ENCODE measurements around the gene PROS1. TPM values are rescaled to one million over a fixed set of nuclear protein-coding genes. Genes with fewer than 3 reads are reported as not detected.

The PROS1 gene
- polyA plus RNA-seq, 1 of the 3 experiments (the other 2 are of a cell fraction), result 9.1 TPM

DNA sequence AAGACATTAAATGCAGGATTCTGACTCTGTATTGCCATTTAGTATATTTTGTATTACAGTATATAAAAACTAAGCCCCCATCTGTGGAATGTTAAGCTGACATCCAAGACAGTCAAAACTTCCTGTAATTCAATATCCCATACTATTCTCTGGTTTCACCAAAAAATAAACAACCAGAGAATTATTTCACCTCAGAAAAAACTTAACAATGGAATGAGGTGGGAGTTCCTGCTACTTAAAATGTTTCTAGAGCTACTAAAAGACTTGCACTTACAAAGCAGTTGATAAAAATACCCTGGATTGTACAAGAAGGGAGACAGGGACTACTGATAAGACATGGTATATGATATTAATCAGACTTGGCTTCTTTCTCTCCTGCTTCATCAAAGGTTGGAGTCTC is 14.6 kb upstream of the PROS1 start:
- Histone ChIP-seq H3K9me2 (no peaks in the 10 kb centered on the region), H4K20me1 (ENCODE audit: insufficient read depth) (no peaks in the 10 kb centered on the region), H3K4me1 (ENCODE audit: control insufficient read depth in 1 of 2, insufficient read depth in 2 of 2, low read depth in 1 of 2, low read length in 1 of 2) (peaks cover 3 to 11% of the 10 kb centered on the region in 2 experiments; a peak in 3 of 4 replicates), H3K4me2 (no peak overlapping the region), H3K27me3 (ENCODE audit: insufficient read depth) (no peaks in the 10 kb centered on the region), H3K36me3 (replicated peaks in 1 of 2; ENCODE audit: control insufficient read depth in 1 of 2, insufficient read depth in 2 of 2, low read length in 1 of 2) (no peaks in the 10 kb centered on the region), H3K27ac (ENCODE audit: low read depth in 2 of 2, low read length in 1 of 2) (peak overlapping the region in 1 of 2 experiments; percentile 5; a peak in 1 of 4 replicates), H3K4me3 (ENCODE audit: low read depth in 2 of 2, low read length in 1 of 2) (no peak overlapping the region), H2AFZ (ENCODE audit: low read depth) (no peak overlapping the region), H3K9me3 (no peaks in the 10 kb centered on the region), H3K9ac (no peak overlapping the region), H3K79me2 (ENCODE audit: insufficient read depth) (peaks cover 89% of the 10 kb centered on the region), H3F3A (replicated peaks; ENCODE audit: insufficient read depth) (no peaks in the 10 kb centered on the region)
- no peak for DNase-seq
- POLR2A ChIA-PET, result no interaction called here
- CTCF ChIA-PET, result interaction anchor here (0.6 to 2.5 kb wide), 4 partner anchors 11 to 81 kb away, joined by 4 to 8 read pairs (median 6); partner anchors contain the start of gene PROS1
- TF ChIP-seq, protein P1, sequence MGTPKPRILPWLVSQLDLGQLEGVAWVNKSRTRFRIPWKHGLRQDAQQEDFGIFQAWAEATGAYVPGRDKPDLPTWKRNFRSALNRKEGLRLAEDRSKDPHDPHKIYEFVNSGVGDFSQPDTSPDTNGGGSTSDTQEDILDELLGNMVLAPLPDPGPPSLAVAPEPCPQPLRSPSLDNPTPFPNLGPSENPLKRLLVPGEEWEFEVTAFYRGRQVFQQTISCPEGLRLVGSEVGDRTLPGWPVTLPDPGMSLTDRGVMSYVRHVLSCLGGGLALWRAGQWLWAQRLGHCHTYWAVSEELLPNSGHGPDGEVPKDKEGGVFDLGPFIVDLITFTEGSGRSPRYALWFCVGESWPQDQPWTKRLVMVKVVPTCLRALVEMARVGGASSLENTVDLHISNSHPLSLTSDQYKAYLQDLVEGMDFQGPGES (IDR thresholded peaks at IDR 0.05; ENCODE audit: low read depth, low read length), result no peak
- peak; percentile 39 for TF ChIP-seq TCF12 (IDR thresholded peaks at IDR 0.05)
- TF ChIP-seq ELF1 (IDR thresholded peaks at IDR 0.05), result peak; percentile 31; the same call in 1 of the 2 replicates
- no peak for TF ChIP-seq CHD2 (IDR thresholded peaks at IDR 0.05; ENCODE audit: low read length, partially characterized antibody)
- TF ChIP-seq EP300 (IDR thresholded peaks at IDR 0.05; ENCODE audit: borderline replicate concordance in 1 of 2, low read depth in 1 of 2, low read length in 1 of 2), result no peak

DNA sequence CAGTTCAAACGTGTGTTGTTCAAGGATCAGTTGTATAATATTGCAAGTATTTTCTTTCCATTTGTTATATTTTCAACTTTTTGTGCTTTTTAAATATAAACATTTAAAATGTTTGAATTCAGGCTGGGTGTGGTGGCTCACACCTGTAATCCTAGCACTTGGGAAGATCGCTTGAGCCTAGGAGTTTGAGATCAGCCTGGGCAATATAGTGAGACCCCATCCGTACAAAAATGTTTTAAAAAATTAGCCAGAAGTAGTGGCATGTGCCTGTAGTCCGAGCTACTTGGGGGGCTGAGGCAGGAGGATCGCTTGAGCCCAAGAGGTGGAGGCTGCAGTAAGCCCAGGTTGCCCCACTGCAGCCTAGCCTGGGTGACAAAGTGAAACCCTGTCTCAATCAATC is 10.9 kb upstream of the PROS1 start:
- Histone ChIP-seq H2AFZ (ENCODE audit: low read depth) (no peak overlapping the region), H3K27me3 (ENCODE audit: insufficient read depth) (no peaks in the 10 kb centered on the region), H3K9me3 (no peaks in the 10 kb centered on the region), H3K27ac (ENCODE audit: low read depth in 2 of 2, low read length in 1 of 2) (no peak overlapping the region), H3K9ac (no peak overlapping the region), H3F3A (replicated peaks; ENCODE audit: insufficient read depth) (peaks cover 8% of the 10 kb centered on the region), H3K9me2 (no peaks in the 10 kb centered on the region), H3K36me3 (replicated peaks in 1 of 2; ENCODE audit: control insufficient read depth in 1 of 2, insufficient read depth in 2 of 2, low read length in 1 of 2) (no peaks in the 10 kb centered on the region), H3K4me1 (ENCODE audit: control insufficient read depth in 1 of 2, insufficient read depth in 2 of 2, low read depth in 1 of 2, low read length in 1 of 2) (peaks cover 6 to 20% of the 10 kb centered on the region in 2 experiments; a peak in 3 of 4 replicates), H3K4me3 (ENCODE audit: low read depth in 2 of 2, low read length in 1 of 2) (no peak overlapping the region), H3K79me2 (ENCODE audit: insufficient read depth) (peaks cover 83% of the 10 kb centered on the region), H3K4me2 (no peak overlapping the region), H4K20me1 (ENCODE audit: insufficient read depth) (no peaks in the 10 kb centered on the region)
- ChIA-PET POLR2A (no interaction called here), CTCF (interaction anchor here (1.5 to 3.1 kb wide), 2 partner anchors 11 to 85 kb away, joined by 3 to 10 read pairs; partner anchors contain the start of gene PROS1)
- no peak for DNase-seq
- TF ChIP-seq, protein P1 (IDR thresholded peaks at IDR 0.05; ENCODE audit: low read depth, low read length), result no peak
- no peak for TF ChIP-seq RCOR1 (IDR thresholded peaks at IDR 0.05; ENCODE audit: low read length)
- no peak for TF ChIP-seq SMC3 (IDR thresholded peaks at IDR 0.05; ENCODE audit: low read depth, low read length)
- TF ChIP-seq TCF12 (IDR thresholded peaks at IDR 0.05), result no peak
- TF ChIP-seq MEF2A (IDR thresholded peaks at IDR 0.05; ENCODE audit: borderline replicate concordance, low read depth), result no peak
- TF ChIP-seq YY1 (IDR thresholded peaks at IDR 0.05; ENCODE audit: low read depth), result no peak
- no peak for TF ChIP-seq NRF1 (IDR thresholded peaks at IDR 0.05; ENCODE audit: low read depth, low read length)
- TF ChIP-seq GATA2 (CRISPR knock-in tag; IDR thresholded peaks at IDR 0.05), result no peak
- WGBS (ENCODE audit: low lambda C conversion rate), result 94% methylated on average over 5 of the region's 5 CpGs
